HepG2 (cell line): ENCODE results near the gene ACADVL. TPM values are rescaled to one million over a fixed set of nuclear protein-coding genes. Genes with fewer than 3 reads are reported as not detected.

Experiments
- CC2D1A ChIP-seq: sonication (generic); formaldehyde crosslinking; IDR thresholded peaks from 2 replicates; pipeline ENCODE4 v1.8.1; 2023; ENCODE audit warnings: mild to moderate bottlenecking, missing genetic modification reagents
- CEBPB ChIP-seq: IDR thresholded peaks from 2 replicates; pipeline ENCODE4 v1.6.1; 2011; ENCODE audit warnings: low read depth, low read length, improper control_type of control experiment, borderline replicate concordance
- CEBPG ChIP-seq: IDR thresholded peaks from 2 replicates; pipeline ENCODE4 v1.6.1; 2016
- CENPBD1 ChIP-seq: sonication (generic); formaldehyde crosslinking; IDR thresholded peaks from 2 replicates; pipeline ENCODE4 v1.8.0; 2022; ENCODE audit warnings: missing genetic modification reagents, low read depth, mild to moderate bottlenecking, borderline replicate concordance
- ETV5 ChIP-seq: IDR thresholded peaks from 2 replicates; pipeline ENCODE4 v1.6.1; 2018; ENCODE audit warnings: missing biosample characterization, missing genetic modification reagents, inconsistent platforms, borderline replicate concordance
- FOXK2 ChIP-seq: fragments of 450-650 bp; IDR thresholded peaks from 2 replicates; pipeline ENCODE4 v1.6.1; 2016
- FOXO4 ChIP-seq: sonication (generic); formaldehyde crosslinking; conservative IDR thresholded peaks from 2 replicates; pipeline ENCODE4 v1.8.1; 2023; ENCODE audit warnings: missing genetic modification reagents
- NFKBIZ ChIP-seq: IDR thresholded peaks from 2 replicates; pipeline ENCODE4 v1.6.1; 2018; ENCODE audit warnings: missing genetic modification reagents, missing compliant biosample characterization
- RAD21 ChIP-seq: fragments of 450-650 bp; formaldehyde crosslinking; IDR thresholded peaks from 2 replicates; pipeline ENCODE4 v1.5.0; 2020; ENCODE audit warnings: mild to moderate bottlenecking
- RBFOX2 ChIP-seq: fragments of 200-400 bp; formaldehyde crosslinking; IDR thresholded peaks from 2 replicates; pipeline ENCODE4 v1.6.1; 2017; ENCODE audit warnings: low read depth, mild to moderate bottlenecking, low read length
- REXO4 ChIP-seq: sonication (generic); formaldehyde crosslinking; IDR thresholded peaks from 2 replicates; pipeline ENCODE4 v1.8.0; 2022; ENCODE audit warnings: missing genetic modification reagents, mild to moderate bottlenecking, borderline replicate concordance
- RORA ChIP-seq: sonication (generic); formaldehyde crosslinking; IDR thresholded peaks from 2 replicates; pipeline ENCODE4 v1.5.0; 2020; ENCODE audit warnings: mild to moderate bottlenecking, missing genetic modification reagents, moderate library complexity
- SRF ChIP-seq: IDR thresholded peaks from 2 replicates; pipeline ENCODE4 v1.6.1; 2011; ENCODE audit warnings: mild to moderate bottlenecking, low read depth, low read length, moderate library complexity
- SSRP1 ChIP-seq: IDR thresholded peaks from 2 replicates; pipeline ENCODE4 v1.6.1; 2016; ENCODE audit warnings: control low read depth
- ZC3H4 ChIP-seq: sonication (generic); formaldehyde crosslinking; IDR thresholded peaks from 2 replicates; pipeline ENCODE4 v1.4.0; 2020; ENCODE audit warnings: missing genetic modification reagents, borderline replicate concordance
- ZEB1 ChIP-seq: IDR thresholded peaks from 2 replicates; pipeline ENCODE4 v1.6.1; 2012; ENCODE audit warnings: mild to moderate bottlenecking, low read depth, inconsistent platforms; ENCODE audit not compliant: insufficient replicate concordance
- ZNF260 ChIP-seq: sonication (generic); formaldehyde crosslinking; IDR thresholded peaks from 2 replicates; pipeline ENCODE4 v1.4.0; 2020; ENCODE audit warnings: missing genetic modification reagents, low read depth, mild to moderate bottlenecking, borderline replicate concordance
- ZNF274 ChIP-seq: sonication (generic); formaldehyde crosslinking; IDR thresholded peaks from 2 replicates; pipeline ENCODE4 v1.5.1; 2020; ENCODE audit warnings: mild to moderate bottlenecking, missing genetic modification reagents
- ZNF296 ChIP-seq: sonication (generic); formaldehyde crosslinking; conservative IDR thresholded peaks from 2 replicates; pipeline ENCODE4 v1.5.0; 2020; ENCODE audit warnings: mild to moderate bottlenecking, missing genetic modification reagents
- ZSCAN25 ChIP-seq: sonication (generic); formaldehyde crosslinking; IDR thresholded peaks from 2 replicates; pipeline ENCODE4 v1.8.0; 2022; ENCODE audit warnings: mild to moderate bottlenecking, missing genetic modification reagents
- polyA plus RNA-seq, 8 experiments: library from polyadenylated mRNA; depleted of rRNA in 3 of 8; stranded (reverse) in 7 of 8; unstranded in 1 of 8; fragments of >200 nt; fragmentation: Illumina TruSeq in 4 of 8; extraction: Trizol in 4 of 8; gene quantifications; 2 replicates each; pipeline versions ENCODE4 v1.2.1 to v1.2.3, GENCODE V29; 2011 to 2016; ENCODE audit warnings: low read depth in 4 of 8, missing spikeins in 1 of 8, mixed read lengths in 1 of 8; ENCODE audit not compliant: insufficient read depth in 1 of 8
- total RNA-seq, 5 experiments: library from RNA; depleted of rRNA; stranded (reverse); fragments of >200 nt; fragmentation: Illumina TruSeq; extraction: Trizol; gene quantifications; 2 replicates each; pipeline ENCODE4 v1.2.3, GENCODE V29; 2016; ENCODE audit warnings: low read depth in 1 of 5
- TF ChIP-seq, protein P1 (sequence below): sonication (generic); formaldehyde crosslinking; IDR thresholded peaks from 2 replicates; pipeline ENCODE4 v1.9.0; 2022; ENCODE audit warnings: low read depth, missing genetic modification reagents
- TF ChIP-seq, protein P2 (sequence below): sonication (generic); formaldehyde crosslinking; IDR thresholded peaks from 2 replicates; pipeline ENCODE4 v1.4.0; 2020; ENCODE audit warnings: low read depth, mild to moderate bottlenecking, missing genetic modification reagents
- TF ChIP-seq, protein P3 (sequence below), 2 experiments: sonication (generic) in 1 of 2; formaldehyde crosslinking in 1 of 2; IDR thresholded peaks; 2 replicates each; pipeline versions ENCODE4 v1.5.1 to v1.6.1; 2011 to 2020; ENCODE audit warnings: borderline replicate concordance in 1 of 2, low read depth in 1 of 2, low read length in 1 of 2, mild to moderate bottlenecking in 1 of 2, missing genetic modification reagents in 1 of 2, moderate library complexity in 1 of 2

Gene ACADVL
- total and polyA plus RNA-seq, 2 of the 13 experiments (the other 11 are each of a cell fraction or from before 2014, with no cell fraction given), result 219 to 412 TPM

DNA sequence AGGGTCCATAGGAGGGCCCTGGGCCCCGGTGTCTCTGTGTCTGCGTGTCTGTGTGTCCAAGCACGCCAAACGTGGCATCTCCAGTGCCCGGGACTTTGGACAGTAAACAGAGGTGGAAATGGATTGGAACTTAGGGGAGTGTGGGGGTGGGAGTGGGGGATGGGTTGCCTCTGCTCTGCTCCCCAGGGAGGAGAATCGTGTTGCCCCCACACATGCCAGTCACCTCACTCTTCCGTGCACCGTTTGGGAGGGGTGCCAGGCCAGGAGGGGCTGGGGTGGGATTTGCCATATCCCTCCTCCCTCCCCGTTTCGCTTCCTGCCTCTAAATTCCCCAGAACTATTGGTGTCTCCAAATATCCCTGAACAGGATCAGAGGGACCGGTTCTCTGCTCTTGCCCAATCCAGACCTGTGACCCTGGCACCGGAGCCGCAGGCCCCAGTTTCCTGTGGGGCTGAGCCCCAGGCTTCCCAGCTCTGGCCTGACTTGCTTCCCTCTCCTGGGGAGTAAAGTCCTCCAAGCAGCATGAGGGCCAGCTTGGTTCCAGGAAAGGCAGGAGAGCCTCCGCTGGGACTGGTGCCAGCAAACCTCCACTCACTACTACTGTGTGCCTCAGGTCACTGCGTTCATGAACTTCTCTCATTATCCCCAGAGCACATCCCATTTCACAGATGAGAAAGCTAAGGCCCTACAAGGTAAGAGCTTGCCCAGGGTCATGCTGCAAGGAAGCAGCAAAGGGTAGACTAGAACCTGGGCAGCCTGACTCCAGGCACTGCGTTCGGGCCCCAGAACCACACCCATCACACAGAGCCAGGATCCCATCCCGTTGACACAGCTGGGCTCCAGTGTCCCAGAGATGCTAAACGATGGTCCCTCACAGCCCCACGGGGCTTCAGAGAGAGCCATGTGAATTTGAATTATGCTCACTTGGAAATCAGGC lies 40.2 kb upstream of the ACADVL start, which contains the start of gene ASGR1 (continued):
- TF ChIP-seq, protein P1, sequence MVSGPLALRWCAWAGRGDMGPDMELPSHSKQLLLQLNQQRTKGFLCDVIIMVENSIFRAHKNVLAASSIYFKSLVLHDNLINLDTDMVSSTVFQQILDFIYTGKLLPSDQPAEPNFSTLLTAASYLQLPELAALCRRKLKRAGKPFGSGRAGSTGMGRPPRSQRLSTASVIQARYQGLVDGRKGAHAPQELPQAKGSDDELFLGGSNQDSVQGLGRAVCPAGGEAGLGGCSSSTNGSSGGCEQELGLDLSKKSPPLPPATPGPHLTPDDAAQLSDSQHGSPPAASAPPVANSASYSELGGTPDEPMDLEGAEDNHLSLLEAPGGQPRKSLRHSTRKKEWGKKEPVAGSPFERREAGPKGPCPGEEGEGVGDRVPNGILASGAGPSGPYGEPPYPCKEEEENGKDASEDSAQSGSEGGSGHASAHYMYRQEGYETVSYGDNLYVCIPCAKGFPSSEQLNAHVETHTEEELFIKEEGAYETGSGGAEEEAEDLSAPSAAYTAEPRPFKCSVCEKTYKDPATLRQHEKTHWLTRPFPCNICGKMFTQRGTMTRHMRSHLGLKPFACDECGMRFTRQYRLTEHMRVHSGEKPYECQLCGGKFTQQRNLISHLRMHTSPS, result peak; percentile 95
- peak; percentile 93 for TF ChIP-seq CEBPG
- TF ChIP-seq, protein P2, sequence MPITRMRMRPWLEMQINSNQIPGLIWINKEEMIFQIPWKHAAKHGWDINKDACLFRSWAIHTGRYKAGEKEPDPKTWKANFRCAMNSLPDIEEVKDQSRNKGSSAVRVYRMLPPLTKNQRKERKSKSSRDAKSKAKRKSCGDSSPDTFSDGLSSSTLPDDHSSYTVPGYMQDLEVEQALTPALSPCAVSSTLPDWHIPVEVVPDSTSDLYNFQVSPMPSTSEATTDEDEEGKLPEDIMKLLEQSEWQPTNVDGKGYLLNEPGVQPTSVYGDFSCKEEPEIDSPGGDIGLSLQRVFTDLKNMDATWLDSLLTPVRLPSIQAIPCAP, result no peak
- no peak; the same call in 1 of the 2 replicates for TF ChIP-seq ZC3H4 (CRISPR knock-in tag)
- TF ChIP-seq ZNF296 (CRISPR knock-in tag), result no peak; the same call in 1 of the 2 replicates
- TF ChIP-seq ZSCAN25, result peak; percentile 24
- TF ChIP-seq NFKBIZ (CRISPR knock-in tag), result peak; percentile 75
- TF ChIP-seq CC2D1A, result no peak
- no peak for TF ChIP-seq RORA (CRISPR knock-in tag)
- TF ChIP-seq SRF, result peak; percentile 49; the same call in 1 of the 2 replicates
- peak; percentile 97 for TF ChIP-seq CEBPB
- no peak for TF ChIP-seq REXO4 (CRISPR knock-in tag)
- peak; percentile 83 for TF ChIP-seq RBFOX2
- TF ChIP-seq CENPBD1 (CRISPR knock-in tag), result no peak
- peak; percentile 96; the same call in 1 of the 2 replicates for TF ChIP-seq ETV5 (CRISPR knock-in tag)
- peak; percentile 43 for TF ChIP-seq RAD21
- 0 out of 2 replicates have a peak, but pooled peaks have one; percentile 13 for TF ChIP-seq FOXO4 (CRISPR knock-in tag)
- TF ChIP-seq ZNF274 (CRISPR knock-in tag), result no peak; the same call in 1 of the 2 replicates
- TF ChIP-seq SSRP1, result no peak
- TF ChIP-seq FOXK2, result peak; percentile 84
- no peak for TF ChIP-seq ZNF260 (CRISPR knock-in tag)
- peak; percentile 25 for TF ChIP-seq ZEB1
- TF ChIP-seq, protein P3, sequence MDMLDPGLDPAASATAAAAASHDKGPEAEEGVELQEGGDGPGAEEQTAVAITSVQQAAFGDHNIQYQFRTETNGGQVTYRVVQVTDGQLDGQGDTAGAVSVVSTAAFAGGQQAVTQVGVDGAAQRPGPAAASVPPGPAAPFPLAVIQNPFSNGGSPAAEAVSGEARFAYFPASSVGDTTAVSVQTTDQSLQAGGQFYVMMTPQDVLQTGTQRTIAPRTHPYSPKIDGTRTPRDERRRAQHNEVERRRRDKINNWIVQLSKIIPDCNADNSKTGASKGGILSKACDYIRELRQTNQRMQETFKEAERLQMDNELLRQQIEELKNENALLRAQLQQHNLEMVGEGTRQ (IDR thresholded peaks at IDR 0.05; ENCODE audit: low read depth, low read length), result peak; percentile 49
- TF ChIP-seq, protein P3 (CRISPR knock-in tag; IDR thresholded peaks at IDR 0.05; ENCODE audit: borderline replicate concordance), result no peak
